ENCODE data around the gene PCYT1A.
A peak's percentile ranks its signal among the peaks of the same experiment; 100 is the strongest.

PCYT1A gene

DNA sequence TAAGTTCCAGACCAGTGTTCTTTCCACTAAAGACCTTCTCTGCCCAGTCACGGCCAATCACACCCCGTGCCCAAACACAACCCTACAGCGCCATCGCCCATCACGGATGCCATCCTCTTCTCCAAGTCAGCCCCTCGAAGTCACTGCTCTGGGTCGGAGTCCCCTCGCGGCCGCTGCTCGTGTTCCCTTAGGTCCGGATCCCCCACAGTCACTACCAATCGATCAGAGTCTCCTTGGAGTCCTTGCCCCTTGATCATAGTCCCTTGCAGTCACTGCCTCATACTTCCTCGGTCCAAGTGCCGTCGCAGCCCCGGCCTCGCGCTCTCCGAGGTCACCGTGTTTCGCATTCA lies 461 bp downstream of the PCYT1A start:
- no peak for TF ChIP-seq CTCF (IDR thresholded peaks at IDR 0.05; ENCODE audit: borderline replicate concordance, control extremely low read depth, extremely low read depth, insufficient read depth, missing control alignments)
- no peak for DNase-seq (ENCODE audit: low spot score)
- in situ Hi-C loops (cut with MboI; ENCODE audit: low sequenced_read_pairs, unreplicated experiment): no loop called here

DNA sequence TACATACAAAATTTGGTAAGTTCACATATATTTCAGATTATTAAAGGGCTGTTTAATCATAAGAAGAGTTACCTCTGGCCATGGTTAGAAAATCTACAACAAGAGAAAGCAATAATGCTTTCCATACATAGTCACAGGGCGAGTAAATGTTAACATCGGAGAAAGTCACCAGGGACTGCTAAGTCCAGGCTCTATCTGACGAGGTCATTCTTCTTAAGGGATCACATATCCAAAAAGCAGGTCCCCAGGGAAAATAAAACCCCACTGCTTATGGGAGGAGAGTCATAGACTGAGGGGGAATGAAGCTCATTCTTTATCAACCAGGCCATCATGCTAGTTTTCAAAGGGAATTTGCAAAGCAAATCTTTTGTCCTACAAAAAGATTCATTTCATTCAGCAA lies 3.1 kb downstream of the PCYT1A start:
- DNase-seq (ENCODE audit: low spot score): no peak
- TF ChIP-seq CTCF (IDR thresholded peaks at IDR 0.05; ENCODE audit: borderline replicate concordance, control extremely low read depth, extremely low read depth, insufficient read depth, missing control alignments): no peak
- in situ Hi-C loops (cut with MboI; ENCODE audit: low sequenced_read_pairs, unreplicated experiment): no loop called here

- in situ Hi-C loops (cut with MboI; ENCODE audit: low sequenced_read_pairs, unreplicated experiment): no loop called here
- TF ChIP-seq CTCF (IDR thresholded peaks at IDR 0.05; ENCODE audit: borderline replicate concordance, control extremely low read depth, extremely low read depth, insufficient read depth, missing control alignments): no peak
- no peak for DNase-seq (ENCODE audit: low spot score)
Observed at GRCh38 chr3:196281962-196282361, 5.6 kb downstream of the PCYT1A start.

- in situ Hi-C loops (cut with MboI; ENCODE audit: low sequenced_read_pairs, unreplicated experiment): no loop called here
- TF ChIP-seq CTCF (IDR thresholded peaks at IDR 0.05; ENCODE audit: borderline replicate concordance, control extremely low read depth, extremely low read depth, insufficient read depth, missing control alignments): no peak
- peak; percentile 52 for DNase-seq (ENCODE audit: low spot score)
Observed at GRCh38 chr3:196280689-196281440, 6.7 kb downstream of the PCYT1A start.

- no peak for DNase-seq (ENCODE audit: low spot score)
- no peak for TF ChIP-seq CTCF (IDR thresholded peaks at IDR 0.05; ENCODE audit: borderline replicate concordance, control extremely low read depth, extremely low read depth, insufficient read depth, missing control alignments)
- in situ Hi-C loops (cut with MboI; ENCODE audit: low sequenced_read_pairs, unreplicated experiment): no loop called here
Observed at GRCh38 chr3:196275126-196275525, 12.4 kb downstream of the PCYT1A start.

DNA sequence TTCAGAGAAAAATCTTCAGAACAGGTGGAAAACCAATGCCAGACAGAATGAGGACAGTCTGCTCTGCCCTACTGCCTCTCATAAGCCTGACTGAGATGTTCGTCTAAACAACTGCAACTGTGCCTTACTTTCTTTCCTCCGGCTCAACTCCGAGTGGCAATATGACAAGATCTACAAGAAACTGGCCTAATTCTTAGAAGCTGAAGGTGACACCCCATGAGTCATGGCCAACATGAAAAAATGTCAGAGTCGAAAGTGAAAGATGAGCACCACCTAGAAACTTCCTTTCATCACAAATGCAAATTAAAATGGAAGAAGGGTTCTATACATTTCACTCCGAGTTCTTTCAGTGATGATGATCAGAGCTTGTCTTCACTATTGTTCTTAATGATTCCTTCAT lies 12.9 kb downstream of the PCYT1A start:
- peak; percentile 87 for DNase-seq (ENCODE audit: low spot score)
- in situ Hi-C loops (cut with MboI; ENCODE audit: low sequenced_read_pairs, unreplicated experiment): no loop called here
- no peak for TF ChIP-seq CTCF (IDR thresholded peaks at IDR 0.05; ENCODE audit: borderline replicate concordance, control extremely low read depth, extremely low read depth, insufficient read depth, missing control alignments)
